Rectal smooth muscle tissue (tissue), 1 donor: ENCODE data around the gene SMIM24.
A peak's percentile ranks its signal among the peaks of the same experiment; 100 is the strongest.

Experiments
- H3K27ac ChIP-seq: one replicate; pipeline ENCODE4 v1.7.0; 2013; ENCODE audit warnings: low read depth, low read length, inconsistent platforms
- H3K27me3 ChIP-seq: one replicate; pipeline ENCODE4 v1.7.0; 2013; ENCODE audit warnings: low read length; ENCODE audit not compliant: control insufficient read depth, insufficient read depth
- H3K36me3 ChIP-seq: one replicate; pipeline ENCODE4 v1.7.0; 2013; ENCODE audit warnings: low read length; ENCODE audit not compliant: control insufficient read depth, insufficient read depth
- H3K4me1 ChIP-seq: one replicate; pipeline ENCODE4 v1.7.0; 2013; ENCODE audit warnings: low read length; ENCODE audit not compliant: control insufficient read depth, insufficient read depth
- H3K4me3 ChIP-seq: one replicate; pipeline ENCODE4 v1.7.0; 2013; ENCODE audit warnings: low read length
- H3K9ac ChIP-seq: one replicate; pipeline ENCODE4 v1.7.0; 2013; ENCODE audit warnings: low read length

Gene SMIM24

DNA sequence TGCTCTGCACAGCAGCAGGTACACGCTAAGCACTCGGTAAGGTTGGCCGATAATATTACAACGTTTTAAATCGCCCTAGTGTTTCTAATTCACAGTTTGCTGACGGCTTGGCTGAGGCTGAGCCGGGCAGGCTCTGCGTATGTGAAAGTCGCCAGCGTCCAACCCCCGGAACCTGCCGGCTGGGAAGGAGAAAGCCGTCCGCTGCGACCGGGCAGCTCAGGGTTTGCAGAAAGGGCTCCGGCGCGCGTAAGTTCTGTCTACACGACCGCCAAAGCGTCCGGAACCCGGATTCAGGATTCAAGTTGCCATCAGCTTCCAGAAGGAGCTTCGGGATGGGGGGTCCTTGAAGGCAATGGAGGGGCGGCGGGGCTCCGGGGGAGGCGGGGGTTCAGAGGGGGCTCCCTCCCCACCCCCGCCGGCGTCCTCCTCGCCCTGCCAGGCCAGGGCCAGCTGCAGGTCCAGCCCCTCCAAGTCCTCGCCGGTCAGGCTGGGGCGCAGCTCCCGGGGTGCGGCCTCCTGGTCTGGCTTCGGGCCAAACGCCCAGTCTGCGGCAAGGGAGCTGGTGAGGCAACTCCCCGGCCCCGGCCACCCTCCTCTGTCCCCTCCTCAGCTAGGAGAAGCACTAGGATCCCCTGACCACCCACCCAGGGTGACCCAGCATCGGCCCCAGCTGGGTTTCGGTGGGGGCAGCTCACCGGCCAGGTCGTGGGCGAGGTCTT is 2.3 kb upstream of the SMIM24 start:
- Histone ChIP-seq H3K27ac (no peak overlapping the region), H3K4me1 (no peaks in the 10 kb centered on the region), H3K4me3 (peak overlapping the region; percentile 44), H3K36me3 (no peaks in the 10 kb centered on the region), H3K27me3 (peaks cover 5% of the 10 kb centered on the region), H3K9ac (no peak overlapping the region)

DNA sequence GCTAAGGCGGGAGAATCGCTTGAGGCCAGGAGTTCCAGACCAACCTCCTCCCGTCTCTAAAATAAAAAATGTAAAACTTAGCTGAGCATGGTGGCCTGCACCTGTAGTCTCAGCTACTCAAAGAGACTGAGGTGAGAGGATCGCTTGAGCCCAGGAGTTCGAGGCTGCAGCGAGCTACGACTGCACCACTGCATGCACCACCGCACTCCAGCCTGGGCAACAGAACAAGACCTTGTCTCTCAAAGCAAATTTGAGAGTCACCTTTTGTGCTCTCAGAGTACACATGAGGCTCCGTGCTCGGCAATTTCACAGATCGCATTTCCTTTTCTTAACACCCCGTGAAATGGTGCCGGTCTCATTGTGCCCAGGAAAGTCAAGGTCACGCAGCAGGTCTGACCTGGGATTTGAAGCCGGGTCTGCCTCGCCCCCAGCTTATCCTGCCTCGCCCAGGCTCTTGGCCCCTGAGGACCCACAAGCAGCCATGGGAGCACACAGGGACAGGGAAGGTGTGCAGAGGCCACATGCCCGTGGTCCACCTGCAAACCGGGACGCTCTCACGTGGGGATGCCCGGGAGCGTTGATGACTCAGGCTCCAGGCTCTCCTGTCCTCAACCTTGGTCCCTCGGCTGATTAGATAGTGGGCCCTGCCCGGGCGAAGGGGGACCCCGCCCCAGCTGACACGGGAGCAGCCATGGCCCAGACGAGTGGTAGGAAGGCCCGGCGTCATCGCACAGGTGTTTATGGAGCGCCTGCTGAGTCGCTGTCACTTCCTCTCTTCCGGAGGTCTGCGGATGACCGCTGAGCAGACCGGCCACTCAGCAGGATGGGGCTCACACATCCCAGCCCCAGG is 1.1 kb upstream of the SMIM24 start:
- Histone ChIP-seq H3K9ac (no peak overlapping the region), H3K27me3 (peaks cover 5% of the 10 kb centered on the region)

DNA sequence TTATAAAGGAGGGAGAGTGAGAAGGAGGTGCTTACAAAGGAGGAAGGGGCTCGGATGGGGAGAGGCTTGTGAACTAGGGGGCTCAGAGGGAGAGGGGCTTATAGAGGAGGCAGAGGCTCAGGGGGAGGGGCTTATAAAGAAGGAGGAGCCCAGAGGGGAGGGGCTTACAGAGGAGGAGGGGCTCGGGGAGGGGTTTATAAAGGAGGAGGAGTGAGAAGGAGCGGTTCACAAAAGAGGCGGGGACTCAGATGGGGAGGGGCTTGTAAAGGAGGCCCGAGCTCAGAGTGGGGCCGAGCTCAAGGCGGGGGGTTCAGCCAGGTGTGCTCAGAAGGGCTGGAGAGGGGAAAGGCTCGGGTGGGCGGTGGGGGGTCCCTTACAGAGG is 500 bp downstream of the SMIM24 start:
- H3K27ac ChIP-seq, result no peak overlapping the region

More for the DNA sequence above, 1.1 kb upstream of the SMIM24 start:
- Histone ChIP-seq H3K4me3 (no peak overlapping the region), H3K4me1 (no peaks in the 10 kb centered on the region), H3K27ac (no peak overlapping the region), H3K36me3 (no peaks in the 10 kb centered on the region)

DNA sequence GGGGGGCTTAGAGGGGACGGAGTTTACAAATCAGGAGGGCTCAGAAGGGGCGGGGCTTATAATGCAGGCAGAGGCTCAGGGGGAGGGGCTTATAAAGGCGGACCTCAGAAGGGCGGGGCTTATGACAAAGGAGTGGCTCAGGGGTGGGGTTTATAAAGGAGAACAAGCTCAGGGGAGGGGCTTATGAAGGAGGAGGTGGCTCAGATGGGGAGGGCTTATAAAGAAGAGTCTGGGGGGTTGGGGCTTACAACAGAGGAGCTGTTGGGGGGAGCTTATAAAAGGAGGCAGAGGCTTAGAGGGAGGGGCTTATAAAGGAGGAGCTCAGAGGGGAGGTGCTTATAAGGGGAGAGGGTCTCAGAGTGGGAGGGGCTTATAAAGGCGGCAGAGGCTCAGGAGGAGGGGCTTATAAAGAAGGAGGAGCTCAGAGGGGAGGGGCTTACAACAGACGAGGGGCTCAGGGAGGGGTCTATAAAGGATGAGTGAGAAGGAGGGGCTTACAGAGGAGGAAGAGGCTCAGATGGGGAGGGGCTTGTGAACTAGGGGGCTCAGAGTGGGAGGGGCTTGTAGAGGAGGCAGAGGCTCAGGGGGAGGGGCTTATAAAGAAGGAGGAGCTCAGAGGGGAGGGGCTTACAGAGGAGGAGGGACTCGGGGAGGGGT is 1.0 kb downstream of the SMIM24 start:
- Histone ChIP-seq H3K36me3 (no peaks in the 10 kb centered on the region), H3K9ac (no peak overlapping the region), H3K27me3 (peaks cover 5% of the 10 kb centered on the region), H3K27ac (no peak overlapping the region), H3K4me1 (no peaks in the 10 kb centered on the region), H3K4me3 (no peak overlapping the region)

More for the DNA sequence above, 500 bp downstream of the SMIM24 start:
- Histone ChIP-seq H3K36me3 (no peaks in the 10 kb centered on the region), H3K4me3 (no peak overlapping the region), H3K27me3 (peaks cover 5% of the 10 kb centered on the region), H3K4me1 (no peaks in the 10 kb centered on the region), H3K9ac (no peak overlapping the region)

DNA sequence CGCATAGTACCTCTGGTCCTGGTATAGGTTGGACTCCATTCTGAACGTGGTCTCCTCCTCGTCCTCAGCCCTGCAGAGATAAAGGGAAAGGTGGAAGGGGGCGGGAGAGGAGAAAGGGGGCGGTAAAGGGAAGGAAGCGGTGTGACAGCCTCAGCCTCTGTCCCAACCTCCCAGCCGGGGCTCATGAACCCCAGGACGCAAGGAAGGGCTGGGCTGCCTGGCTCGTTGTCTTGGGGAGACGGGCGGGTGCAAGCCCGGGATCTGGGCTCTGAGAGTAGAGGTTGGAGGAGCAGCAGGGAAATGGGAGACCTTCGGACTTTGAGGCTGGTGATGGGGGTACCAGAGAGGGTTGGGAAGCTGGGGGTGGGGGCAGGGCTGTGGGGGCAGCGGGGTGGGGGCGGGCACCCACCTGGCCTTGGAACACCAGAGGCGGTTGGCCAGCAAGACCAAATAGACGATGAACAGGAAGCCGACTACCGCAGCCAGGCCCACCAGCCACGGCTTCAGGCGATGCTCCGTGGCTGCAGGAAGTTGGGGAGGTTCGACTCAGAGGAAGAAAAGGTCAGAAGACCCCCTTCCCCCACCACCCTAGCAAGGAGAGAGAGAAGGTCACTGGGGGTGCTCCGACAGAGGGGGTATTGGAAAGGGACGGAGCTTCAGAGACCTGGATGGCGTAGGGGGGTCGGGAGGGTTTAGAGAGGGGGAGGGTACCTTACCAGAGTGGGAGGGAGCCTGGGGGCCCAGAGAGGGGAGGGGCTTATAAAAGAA is 1.7 kb downstream of the SMIM24 start:
- Histone ChIP-seq H3K9ac (no peak overlapping the region), H3K27me3 (peaks cover 5% of the 10 kb centered on the region), H3K27ac (no peak overlapping the region), H3K4me1 (no peaks in the 10 kb centered on the region), H3K4me3 (no peak overlapping the region), H3K36me3 (no peaks in the 10 kb centered on the region)

DNA sequence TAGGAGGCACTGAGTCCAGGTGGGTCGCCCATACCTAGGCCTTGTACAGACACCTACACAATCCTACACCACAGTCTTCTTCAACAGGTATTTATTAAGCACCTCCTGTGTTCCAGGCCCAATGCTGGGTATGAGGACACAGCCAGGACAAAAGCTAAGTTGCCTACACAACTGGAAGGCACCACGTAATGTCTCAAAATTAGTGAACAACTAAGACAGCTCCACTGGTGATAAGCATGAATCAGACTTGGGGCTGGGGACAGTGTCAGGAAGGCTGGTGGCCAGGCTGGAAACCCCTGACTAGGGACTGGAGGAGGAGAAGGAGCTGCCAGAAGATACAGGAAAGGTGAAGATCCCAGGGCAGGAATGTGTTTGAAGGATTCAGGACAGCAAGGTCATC is 2.4 kb downstream of the SMIM24 start:
- Histone ChIP-seq H3K27me3 (peaks cover 3% of the 10 kb centered on the region), H3K27ac (no peak overlapping the region), H3K4me3 (no peak overlapping the region)

DNA sequence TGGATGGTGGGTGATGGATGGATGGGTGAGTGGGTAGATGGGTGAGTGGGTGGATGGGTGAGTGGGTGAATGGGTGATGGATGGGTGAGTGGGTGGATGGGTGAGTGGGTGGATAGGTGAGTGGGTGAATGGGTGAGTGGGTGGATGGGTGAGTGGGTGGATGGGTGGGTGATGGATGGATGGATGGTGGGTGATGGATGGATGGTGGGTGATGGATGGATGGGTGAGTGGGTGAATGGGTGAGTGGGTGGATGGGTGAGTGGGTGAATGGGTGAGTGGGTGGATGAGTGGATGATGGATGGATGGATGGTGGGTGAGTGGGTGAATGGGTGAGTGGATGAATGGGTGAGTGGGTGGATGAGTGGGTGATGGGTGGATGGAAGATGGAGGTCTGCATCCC is 2.8 kb downstream of the SMIM24 start:
- no peaks in the 10 kb centered on the region for H3K36me3 ChIP-seq
- H3K27me3 ChIP-seq, result peaks cover 3% of the 10 kb centered on the region
- no peak overlapping the region for H3K27ac ChIP-seq

More for the DNA sequence above, 2.4 kb downstream of the SMIM24 start:
- Histone ChIP-seq H3K9ac (no peak overlapping the region), H3K4me1 (no peaks in the 10 kb centered on the region), H3K36me3 (no peaks in the 10 kb centered on the region)

DNA sequence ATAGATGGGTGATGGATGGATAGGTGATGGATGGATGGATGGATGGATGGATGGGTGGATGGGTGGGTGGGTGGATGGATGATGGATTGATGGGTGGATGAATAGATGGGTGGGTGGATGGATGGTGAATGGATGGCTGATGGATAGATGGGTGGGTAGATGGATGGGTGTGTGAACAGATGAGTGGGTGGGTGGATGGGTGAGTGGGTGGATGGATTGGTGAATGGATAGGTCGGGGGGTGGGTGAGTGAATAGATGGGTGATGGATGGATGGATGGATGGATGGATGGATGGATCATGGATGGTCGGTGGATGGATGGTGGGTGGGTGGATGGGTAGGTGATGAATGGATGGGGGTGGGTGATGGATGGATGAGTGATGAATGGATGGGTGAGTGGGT is 3.5 kb downstream of the SMIM24 start:
- H3K9ac ChIP-seq, result no peak overlapping the region
- no peaks in the 10 kb centered on the region for H3K36me3 ChIP-seq
- no peak overlapping the region for H3K27ac ChIP-seq
- no peak overlapping the region for H3K4me3 ChIP-seq
- H3K27me3 ChIP-seq, result peaks cover 3% of the 10 kb centered on the region
- no peaks in the 10 kb centered on the region for H3K4me1 ChIP-seq

More for the DNA sequence above, 2.8 kb downstream of the SMIM24 start:
- H3K4me1 ChIP-seq, result no peaks in the 10 kb centered on the region
- no peak overlapping the region for H3K9ac ChIP-seq
- no peak overlapping the region for H3K4me3 ChIP-seq

DNA sequence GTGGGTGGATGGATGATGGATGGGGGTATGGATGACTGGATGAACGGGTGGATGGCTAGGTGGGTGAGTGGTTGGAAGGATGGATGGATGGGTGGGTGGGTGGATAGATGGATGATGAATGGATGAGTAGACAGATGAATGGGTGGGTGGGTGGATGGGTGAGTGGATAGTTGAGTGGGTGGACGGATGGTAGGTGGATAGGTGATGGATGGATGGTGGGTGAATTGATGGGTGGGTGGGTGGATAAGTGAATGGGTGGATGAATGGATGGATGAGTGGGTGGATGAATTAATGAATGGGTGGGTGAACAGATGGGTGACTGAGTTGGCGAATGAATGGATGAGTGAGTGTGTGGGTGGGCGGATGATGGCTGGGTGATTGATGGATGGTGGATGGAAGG is 4.9 kb downstream of the SMIM24 start:
- Histone ChIP-seq H3K9ac (no peak overlapping the region), H3K27ac (no peak overlapping the region), H3K4me3 (no peak overlapping the region), H3K27me3 (no peaks in the 10 kb centered on the region), H3K36me3 (no peaks in the 10 kb centered on the region), H3K4me1 (no peaks in the 10 kb centered on the region)

DNA sequence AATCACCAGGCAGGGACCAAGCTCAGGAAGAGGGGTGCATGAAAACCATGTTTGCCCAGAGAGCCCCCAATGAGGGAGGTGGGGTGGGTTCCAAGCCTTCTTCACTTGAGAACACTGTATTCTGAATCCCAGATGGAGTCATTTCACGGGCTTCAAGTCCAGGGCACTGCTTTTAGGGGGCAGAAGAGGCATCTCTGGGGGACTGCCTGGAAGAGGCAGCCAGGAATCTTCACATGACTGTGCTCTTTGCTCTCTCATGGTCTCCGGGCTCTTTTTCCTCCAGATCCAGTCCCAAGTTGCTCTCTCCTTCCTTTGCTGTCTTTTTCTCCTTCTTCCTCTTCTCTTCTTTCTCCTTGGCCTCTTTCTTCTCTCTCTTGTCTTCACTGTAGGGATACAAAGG is 5.7 kb downstream of the SMIM24 start:
- Histone ChIP-seq H3K36me3 (no peaks in the 10 kb centered on the region), H3K27me3 (no peaks in the 10 kb centered on the region), H3K4me3 (no peak overlapping the region), H3K9ac (no peak overlapping the region), H3K4me1 (no peaks in the 10 kb centered on the region), H3K27ac (no peak overlapping the region)

DNA sequence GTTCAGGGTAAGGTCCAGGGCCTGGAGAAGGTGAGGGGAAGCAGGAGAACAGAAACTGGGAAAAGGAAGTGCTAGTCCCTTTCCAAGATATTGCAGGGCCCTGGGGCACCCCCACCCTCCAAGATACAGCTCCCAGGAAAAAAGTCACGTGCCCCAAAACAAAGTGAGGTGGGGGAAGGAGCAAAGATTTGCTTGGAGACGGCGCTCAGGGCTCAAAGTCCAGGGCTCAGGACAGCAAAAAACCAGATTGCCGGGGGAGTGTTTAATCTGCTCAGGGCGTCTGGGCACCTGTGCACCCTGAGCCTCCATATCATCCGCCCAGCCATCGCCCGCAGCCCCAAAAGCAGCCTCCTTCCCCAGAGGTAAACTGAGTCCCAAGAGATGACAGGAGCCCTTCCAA is 6.3 kb downstream of the SMIM24 start:
- no peak overlapping the region for H3K4me3 ChIP-seq
- H3K4me1 ChIP-seq, result no peaks in the 10 kb centered on the region
- no peaks in the 10 kb centered on the region for H3K27me3 ChIP-seq
- no peaks in the 10 kb centered on the region for H3K36me3 ChIP-seq
- no peak overlapping the region for H3K9ac ChIP-seq
- H3K27ac ChIP-seq, result no peak overlapping the region
